Spleen (tissue), 11 donors: ENCODE results near the gene SYCE3. TPM values are rescaled to one million over a fixed set of nuclear protein-coding genes. Genes with fewer than 3 reads are reported as not detected.

ENCODE experiments used
- DNase-seq: peaks from one replicate; pipeline ENCODE4 v3.0.0-alpha.2; 2020
- H3K27ac ChIP-seq, 8 donors: fragments of 200-600 bp; sonication (generic) in 7 of 8; 1 replicate in 4 of 8; 2 replicates in 4 of 8; pipeline versions ENCODE4 v1.5.0 to v1.8.0; 2016 to 2021; ENCODE audit warnings: inconsistent platforms in 4 of 8, mild to moderate bottlenecking in 4 of 8, moderate library complexity in 1 of 8
- H3K27me3 ChIP-seq, 7 donors: fragments of 200-600 bp; sonication (generic) in 6 of 7; replicated peaks in 1 of 7; 1 replicate in 4 of 7; 2 replicates in 3 of 7; pipeline versions ENCODE4 v1.5.0 to v1.8.0; 2016 to 2021; ENCODE audit warnings: inconsistent platforms in 3 of 7, mild to moderate bottlenecking in 1 of 7
- H3K36me3 ChIP-seq, 6 donors: fragments of 200-600 bp; sonication (generic) in 5 of 6; 1 replicate in 4 of 6; 2 replicates in 2 of 6; pipeline versions ENCODE4 v1.5.0 to v1.8.0; 2016 to 2021; ENCODE audit warnings: inconsistent platforms in 2 of 6
- H3K4me1 ChIP-seq, 6 donors: fragments of 200-600 bp; sonication (generic) in 5 of 6; 1 replicate in 3 of 6; 2 replicates in 3 of 6; pipeline versions ENCODE4 v1.5.0 to v1.8.0; 2016 to 2021; ENCODE audit warnings: inconsistent platforms in 3 of 6
- H3K4me3 ChIP-seq, 8 donors: fragments of 200-600 bp; sonication (generic) in 7 of 8; 1 replicate in 4 of 8; 2 replicates in 4 of 8; pipeline versions ENCODE4 v1.5.0 to v1.8.0; 2016 to 2021; ENCODE audit warnings: inconsistent platforms in 4 of 8, mild to moderate bottlenecking in 4 of 8, moderate library complexity in 2 of 8
- H3K9me3 ChIP-seq, 8 donors: fragments of 200-600 bp; sonication (generic) in 7 of 8; 1 replicate in 4 of 8; 2 replicates in 4 of 8; pipeline versions ENCODE4 v1.5.0 to v1.8.0; 2016 to 2021; ENCODE audit warnings: inconsistent platforms in 4 of 8
- CTCF ChIP-seq, 11 experiments: fragments of 200-600 bp in 7 of 11; fragments of 450-650 bp in 4 of 11; sonication (generic) in 4 of 11; IDR thresholded peaks in 8 of 11; conservative IDR thresholded peaks in 3 of 11; 1 replicate in 7 of 11; 2 replicates in 4 of 11; pipeline versions ENCODE4 v1.4.0 to v1.8.0; 2016 to 2021; ENCODE audit warnings: antibody characterized with exemption in 11 of 11, inconsistent platforms in 4 of 11, mild to moderate bottlenecking in 1 of 11
- POLR2A ChIP-seq, 3 donors: fragments of 450-650 bp; IDR thresholded peaks; one replicate each; pipeline ENCODE4 v1.5.1; 2017; ENCODE audit warnings: antibody characterized with exemption in 3 of 3, mild to moderate bottlenecking in 1 of 3
- POLR2AphosphoS5 ChIP-seq, 3 donors: sonication (generic); formaldehyde crosslinking; IDR thresholded peaks; one replicate each; pipeline ENCODE4 v1.5.1; 2017; ENCODE audit warnings: antibody characterized with exemption in 3 of 3
- WGBS, 5 donors: extraction: QIAGEN DNeasy Blood & Tissue Kit in 3 of 5; methylation state at CpG; one replicate each; pipeline versions ENCODE4 v1.1.5 to v1.1.7; 2013 to 2018; 5-methylcytosine and 5-hydroxymethylcytosine counted together
- intact Hi-C: fragments of 100-400 bp; cut with DNase I; formaldehyde crosslinking; loops from one replicate; pipeline ENCODE4 v1.15.0; 2023; ENCODE audit warnings: low total_unique reads
- polyA plus RNA-seq, 3 donors: library from polyadenylated mRNA; stranded (reverse); fragments of 200-250 nt; gene quantifications; one replicate each; pipeline ENCODE4 v1.2.1, GENCODE V29; 2013
- total RNA-seq, 7 donors: library from RNA; depleted of rRNA in 3 of 7; stranded (reverse); fragments of >200 nt in 3 of 7; fragmentation: NEBNext Ultra II Directional in 4 of 7; extraction: Animal tissue kit (Norgen Biotek cat#: 25700) in 4 of 7; gene quantifications; one replicate each; pipeline versions ENCODE4 v1.1.0 to v1.2.1, GENCODE V29; 2016 to 2021
- donor health status: healthy with polysubstance abuse.
- donor health status: DM: no; HTN: no; CAD: no; lungs with moderate emphysema.
- donor health status: DM: no; HTN: no; CAD: no.
- donor health status: Bipolar disorder and iron deficiency.
- donor health status: healthy.
- donor health status: DM: no; HTN: no; CAD: no.
- donor health status: DM: yes; HTN: yes; CAD: no.

SYCE3 gene
- total and polyA plus RNA-seq, 10 donors: 0.50 to 3.0 TPM; not detected in 8

DNA sequence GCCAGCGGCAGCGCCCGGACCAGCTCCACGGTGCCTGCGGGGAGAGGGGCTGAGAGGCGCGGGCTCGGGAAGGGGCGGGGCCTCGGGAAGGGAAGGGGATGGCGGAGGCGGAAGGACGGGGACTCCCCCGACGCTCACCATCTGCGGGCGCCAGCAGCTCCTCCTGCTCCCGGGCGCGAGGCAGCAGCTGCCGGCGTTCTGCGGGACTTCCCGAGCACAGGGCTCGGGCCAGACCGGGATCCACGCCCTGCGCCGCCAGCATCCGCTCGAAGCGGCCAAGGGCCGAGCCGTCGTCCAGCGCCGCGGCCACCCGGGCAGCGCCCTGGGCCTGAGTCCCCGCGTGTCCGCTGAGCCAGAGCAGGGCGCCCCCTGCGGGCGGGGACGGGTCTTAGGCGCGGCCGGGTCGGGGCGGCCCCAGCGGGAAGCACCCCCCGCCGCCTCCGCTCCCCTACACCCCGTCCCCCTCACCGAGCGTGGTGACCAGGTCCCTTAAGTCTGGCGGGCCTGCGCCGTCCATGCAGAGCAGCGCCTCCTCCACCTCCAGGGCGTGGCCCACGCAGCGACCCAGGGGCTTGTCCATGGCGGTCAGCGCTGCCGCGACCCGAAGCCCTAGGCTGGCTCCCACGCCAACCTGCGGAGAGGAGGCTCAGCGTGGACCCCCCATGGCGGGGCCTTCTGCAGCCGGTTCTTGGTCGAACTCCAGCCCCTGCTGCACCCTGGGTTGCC lies 36.4 kb downstream of the SYCE3 start:
- WGBS, 5 donors: 0 to 1% (median 0%) methylated on average over 9 to 77 of the region's 77 CpGs
- H3K27ac ChIP-seq: peak overlapping the region; percentile 81 to 100 (median 99)
- H3K27me3 ChIP-seq: no peaks in the 10 kb centered on the region
- no peaks in the 10 kb centered on the region for H3K9me3 ChIP-seq
- H3K4me3 ChIP-seq: peak overlapping the region; percentile 39 to 97 (median 82)
- peak; percentile 34 to 93 (median 82) for TF ChIP-seq CTCF (IDR thresholded peaks at IDR 0.05 in 8 of 11, conservative IDR thresholded peaks at IDR 0.05 in 3 of 11)
- no peak for TF ChIP-seq POLR2A (IDR thresholded peaks at IDR 0.05)
- TF ChIP-seq POLR2AphosphoS5 (IDR thresholded peaks at IDR 0.05): peak in 2 of 3 donors; percentile 41 to 58
- DNase-seq: peak; percentile 98
- intact Hi-C loops: no loop called here
- H3K36me3 ChIP-seq: peaks cover 0 to 50% (median 28%) of the 10 kb centered on the region in 6 donors
- H3K4me1 ChIP-seq: peaks cover 30 to 83% (median 60%) of the 10 kb centered on the region in 6 donors

DNA sequence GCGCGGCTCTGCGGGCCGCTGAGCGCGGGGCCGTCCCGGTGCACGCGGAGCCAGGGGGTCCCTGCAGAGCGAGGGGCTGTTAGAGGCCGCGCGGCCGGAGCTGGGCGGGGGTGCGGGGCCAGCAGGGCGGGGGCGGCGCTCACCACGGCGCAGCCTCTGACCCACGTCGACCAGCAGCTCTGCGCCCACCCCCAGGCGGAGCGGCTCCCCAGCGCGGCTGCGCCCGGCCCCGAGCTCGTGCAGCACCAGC lies 36.9 kb downstream of the SYCE3 start:
- H3K9me3 ChIP-seq: no peaks in the 10 kb centered on the region
- intact Hi-C loops: no loop called here
- peak overlapping the region; percentile 39 to 97 (median 82) for H3K4me3 ChIP-seq
- TF ChIP-seq POLR2A (IDR thresholded peaks at IDR 0.05) (no peak), CTCF (IDR thresholded peaks at IDR 0.05 in 8 of 11, conservative IDR thresholded peaks at IDR 0.05 in 3 of 11) (peak in 1 of 11 experiments; percentile 46)
- peak overlapping the region; percentile 81 to 100 (median 99) for H3K27ac ChIP-seq
- peaks cover 30 to 78% (median 57%) of the 10 kb centered on the region in 6 donors for H3K4me1 ChIP-seq
- 0 to 2% (median 1%) methylated on average over 5 to 33 of the region's 33 CpGs for WGBS, 5 donors
- no peak for DNase-seq
- no peaks in the 10 kb centered on the region for H3K27me3 ChIP-seq
- H3K36me3 ChIP-seq: peaks cover 0 to 54% (median 32%) of the 10 kb centered on the region in 6 donors

DNA sequence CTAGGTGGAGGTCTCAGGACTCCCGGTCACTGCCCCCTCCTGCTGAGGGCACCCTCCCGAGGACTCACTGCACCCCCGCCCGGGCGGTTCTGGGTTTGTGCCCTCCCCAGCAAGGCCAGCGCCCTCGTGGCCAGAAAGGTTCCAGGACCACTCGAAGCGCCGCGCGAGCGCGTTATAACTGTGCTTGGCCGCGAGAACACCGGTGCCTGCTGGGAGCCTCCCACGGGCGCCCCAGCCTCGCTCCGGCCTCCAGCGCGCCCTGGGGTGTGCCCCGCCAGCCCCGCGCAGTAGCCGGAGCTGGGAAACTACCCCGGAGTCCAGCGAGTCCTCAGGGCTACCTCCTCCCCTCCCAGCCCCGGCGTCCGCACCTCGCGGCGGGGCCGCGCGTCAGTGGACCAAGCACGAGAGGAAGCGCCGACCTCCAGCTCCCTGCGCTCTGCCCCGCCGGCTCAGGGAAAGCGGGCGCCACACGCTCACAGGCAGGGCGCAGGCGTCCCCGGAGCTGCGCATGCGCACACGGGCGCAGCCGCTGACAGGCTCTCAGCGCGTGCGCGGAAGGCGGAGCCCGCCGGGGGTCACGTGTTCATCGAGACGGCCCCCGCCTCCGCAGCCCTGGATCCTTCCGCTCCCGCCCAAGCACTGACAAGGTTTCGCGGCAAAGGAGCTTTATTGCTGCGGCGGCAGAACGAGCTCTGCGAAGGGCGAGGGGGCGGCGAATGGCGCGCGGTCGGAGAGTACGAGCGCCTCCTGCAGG lies 37.4 kb downstream of the SYCE3 start, which contains the start of gene SCO2:
SCO2 (minus strand) TSS at position 495 of the 754 bp plus-strand sequence. CDS start 1,187 bp downstream, outside the sequence.
- peaks cover 0 to 59% (median 37%) of the 10 kb centered on the region in 6 donors for H3K36me3 ChIP-seq
- H3K4me1 ChIP-seq: peaks cover 30 to 73% (median 52%) of the 10 kb centered on the region in 6 donors
- no peaks in the 10 kb centered on the region for H3K9me3 ChIP-seq
- WGBS, 5 donors: 0 to 1% (median 1%) methylated on average over 19 to 84 of the region's 84 CpGs
- intact Hi-C loops: no loop called here
- H3K27ac ChIP-seq: peak within 1 kb of the TSS; percentile 81 to 100 (median 99)
- H3K27me3 ChIP-seq: no peaks in the 10 kb centered on the region
- peak; percentile 96 to 97 (median 96) for TF ChIP-seq POLR2AphosphoS5 (IDR thresholded peaks at IDR 0.05)
- peak in 5 of 11 experiments; percentile 12 to 48 (median 40) for TF ChIP-seq CTCF (IDR thresholded peaks at IDR 0.05 in 8 of 11, conservative IDR thresholded peaks at IDR 0.05 in 3 of 11)
- peak; percentile 42 to 72 (median 70) for TF ChIP-seq POLR2A (IDR thresholded peaks at IDR 0.05)
- H3K4me3 ChIP-seq: peak within 1 kb of the TSS; percentile 39 to 97 (median 82)
- DNase-seq: peak; percentile 99

DNA sequence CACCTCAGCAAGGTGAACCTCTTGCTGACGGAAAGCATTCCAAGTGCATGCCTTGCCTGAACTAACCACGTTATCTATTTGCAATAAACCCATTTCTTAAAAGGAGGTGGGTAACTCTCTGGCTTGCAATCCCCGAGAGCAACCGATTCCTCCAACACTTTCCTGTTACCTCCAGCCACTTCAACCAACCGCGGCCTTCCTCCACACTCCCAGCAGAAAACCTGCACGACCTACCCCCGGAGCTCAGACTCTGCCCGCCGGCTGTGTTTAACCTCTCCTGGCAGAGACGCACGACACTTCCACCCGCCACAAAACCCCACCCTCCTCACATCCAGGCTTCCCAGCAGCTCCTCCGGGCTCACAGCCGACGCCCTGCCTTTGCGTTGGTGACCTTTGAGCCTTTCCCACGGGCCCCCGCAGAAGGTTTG lies 38.0 kb downstream of the SYCE3 start:
- Histone ChIP-seq H3K27ac (peak overlapping the region; percentile 81 to 100 (median 99)), H3K27me3 (no peaks in the 10 kb centered on the region), H3K4me3 (peak overlapping the region; percentile 39 to 97 (median 82)), H3K9me3 (no peaks in the 10 kb centered on the region), H3K4me1 (peaks cover 30 to 69% (median 48%) of the 10 kb centered on the region in 6 donors), H3K36me3 (peaks cover 0 to 65% (median 41%) of the 10 kb centered on the region in 6 donors)
- TF ChIP-seq POLR2A (IDR thresholded peaks at IDR 0.05) (no peak), POLR2AphosphoS5 (IDR thresholded peaks at IDR 0.05) (no peak), CTCF (IDR thresholded peaks at IDR 0.05 in 8 of 11, conservative IDR thresholded peaks at IDR 0.05 in 3 of 11) (no peak)
- DNase-seq: no peak
- intact Hi-C loops: no loop called here
- WGBS, 5 donors: 5 to 9% (median 8%) methylated on average over 19 of the region's 19 CpGs
